AG09319 (cell line): ENCODE data around the gene LONP2.

Experiments
- DNase-seq: peaks from one replicate; pipeline ENCODE4 v3.0.0-alpha.2; 2010; ENCODE audit warnings: low read depth; ENCODE audit errors: extremely low read depth
- TF ChIP-seq, protein P1 (sequence below): IDR thresholded peaks from 2 replicates; pipeline ENCODE4 v1.5.1; 2011; ENCODE audit warnings: low read depth, mild to moderate bottlenecking, inconsistent platforms, low read length, moderate library complexity

LONP2 gene

DNA sequence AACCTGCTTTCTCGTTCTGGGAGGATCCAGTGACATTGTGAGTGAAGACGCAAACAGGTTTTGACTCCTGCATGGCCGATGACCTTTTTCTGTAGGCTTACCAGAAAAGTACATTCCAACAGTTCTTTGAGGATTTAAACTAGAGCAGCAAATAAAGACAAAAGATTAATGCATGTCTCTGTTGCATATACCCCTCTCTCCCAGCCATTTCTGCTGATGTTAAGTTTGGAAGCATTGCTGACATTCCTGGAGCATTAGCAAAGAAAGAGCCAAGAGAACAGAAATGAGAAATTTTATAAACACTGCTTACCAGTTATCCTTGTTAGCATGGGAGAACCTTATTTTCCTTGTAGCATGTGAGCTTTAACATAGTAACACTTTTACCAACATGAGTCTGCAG, 91.9 kb downstream of the LONP2 start:
- TF ChIP-seq, protein P1, sequence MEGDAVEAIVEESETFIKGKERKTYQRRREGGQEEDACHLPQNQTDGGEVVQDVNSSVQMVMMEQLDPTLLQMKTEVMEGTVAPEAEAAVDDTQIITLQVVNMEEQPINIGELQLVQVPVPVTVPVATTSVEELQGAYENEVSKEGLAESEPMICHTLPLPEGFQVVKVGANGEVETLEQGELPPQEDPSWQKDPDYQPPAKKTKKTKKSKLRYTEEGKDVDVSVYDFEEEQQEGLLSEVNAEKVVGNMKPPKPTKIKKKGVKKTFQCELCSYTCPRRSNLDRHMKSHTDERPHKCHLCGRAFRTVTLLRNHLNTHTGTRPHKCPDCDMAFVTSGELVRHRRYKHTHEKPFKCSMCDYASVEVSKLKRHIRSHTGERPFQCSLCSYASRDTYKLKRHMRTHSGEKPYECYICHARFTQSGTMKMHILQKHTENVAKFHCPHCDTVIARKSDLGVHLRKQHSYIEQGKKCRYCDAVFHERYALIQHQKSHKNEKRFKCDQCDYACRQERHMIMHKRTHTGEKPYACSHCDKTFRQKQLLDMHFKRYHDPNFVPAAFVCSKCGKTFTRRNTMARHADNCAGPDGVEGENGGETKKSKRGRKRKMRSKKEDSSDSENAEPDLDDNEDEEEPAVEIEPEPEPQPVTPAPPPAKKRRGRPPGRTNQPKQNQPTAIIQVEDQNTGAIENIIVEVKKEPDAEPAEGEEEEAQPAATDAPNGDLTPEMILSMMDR, result no peak
- DNase-seq, result no peak

- TF ChIP-seq, protein P1, result no peak
- DNase-seq, result no peak
Observed at GRCh38 chr16:48340054-48340453, 96.0 kb downstream of the LONP2 start.

DNA sequence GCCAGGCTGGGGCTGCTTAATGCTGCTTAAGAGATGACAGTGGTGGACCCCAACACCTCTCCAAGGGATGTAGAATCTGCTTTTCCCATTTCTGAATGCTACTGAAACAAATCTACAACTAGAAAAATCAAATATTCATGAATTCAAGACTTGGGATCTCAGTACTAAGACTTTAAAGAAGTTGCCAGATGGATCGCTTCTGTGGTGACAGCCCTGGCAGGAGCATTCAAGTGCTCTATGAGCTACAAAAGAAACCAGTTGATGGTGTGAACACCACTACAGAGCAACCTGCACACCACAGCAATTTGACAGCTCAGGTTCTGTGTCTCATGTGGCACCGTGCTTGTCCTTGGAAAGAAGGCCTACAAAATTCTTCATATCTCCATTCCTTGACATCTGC, 98.5 kb downstream of the LONP2 start:
- DNase-seq, result no peak
- TF ChIP-seq, protein P1, result no peak

GRCh38 chr16:48347191-48347865, 103.2 kb downstream of the LONP2 start:
- DNase-seq, result no peak
- TF ChIP-seq, protein P1, result no peak

GRCh38 chr16:48347980-48348379, 103.9 kb downstream of the LONP2 start:
- DNase-seq, result no peak
- TF ChIP-seq, protein P1, result no peak

GRCh38 chr16:48350736-48351135, 106.6 kb downstream of the LONP2 start:
- no peak for DNase-seq
- TF ChIP-seq, protein P1, result no peak

- TF ChIP-seq, protein P1, result no peak
- DNase-seq, result no peak
Observed at GRCh38 chr16:48352648-48353390, 108.7 kb downstream of the LONP2 start.
